HFFc6 (cell line): ENCODE data around the gene MTMR3. TPM values are rescaled to one million over a fixed set of nuclear protein-coding genes. Genes with fewer than 3 reads are reported as not detected.

Experiments
- DNase-seq: peaks from one replicate; pipeline ENCODE4 v3.0.0-alpha.2; 2018
- H3K27ac Mint-ChIP-seq: 2 replicates; pipeline ENCODE4 v1.8.0; 2020; ENCODE audit warnings: mild to moderate bottlenecking, mixed read lengths
- H3K27me3 Mint-ChIP-seq: 2 replicates; pipeline ENCODE4 v1.8.0; 2021; ENCODE audit warnings: mild to moderate bottlenecking, moderate library complexity, mixed read lengths; ENCODE audit not compliant: insufficient read depth
- H3K36me3 Mint-ChIP-seq: 2 replicates; pipeline ENCODE4 v1.8.0; 2021; ENCODE audit warnings: low read depth, mixed read lengths
- H3K4me1 Mint-ChIP-seq: 2 replicates; pipeline ENCODE4 v1.8.0; 2020; ENCODE audit warnings: low read depth, mixed read lengths
- H3K4me3 Mint-ChIP-seq: 2 replicates; pipeline ENCODE4 v1.8.0; 2020; ENCODE audit warnings: mild to moderate bottlenecking, moderate library complexity, mixed read lengths
- H3K9me3 Mint-ChIP-seq: 2 replicates; pipeline ENCODE4 v1.8.0; 2020; ENCODE audit warnings: mild to moderate bottlenecking, mixed read lengths
- total RNA-seq, 6 experiments: library from RNA; stranded (reverse); fragmentation: NEBNext Ultra II Directional; extraction: Animal tissue kit (Norgen Biotek cat#: 25700); gene quantifications; 2 replicates in 1 of 6; 3 replicates in 5 of 6; pipeline ENCODE4 v1.2.3, GENCODE V29; 2021
- TF ChIP-seq, protein P1 (sequence below): fragments of 200-600 bp; sonication (generic); IDR thresholded peaks from 2 replicates; pipeline ENCODE4 v1.5.0; 2021; ENCODE audit warnings: antibody characterized with exemption, mild to moderate bottlenecking

Gene MTMR3
- total RNA-seq, 6 experiments from 2014 or later, result 19.0 to 27.0 (median 21.7) TPM

DNA sequence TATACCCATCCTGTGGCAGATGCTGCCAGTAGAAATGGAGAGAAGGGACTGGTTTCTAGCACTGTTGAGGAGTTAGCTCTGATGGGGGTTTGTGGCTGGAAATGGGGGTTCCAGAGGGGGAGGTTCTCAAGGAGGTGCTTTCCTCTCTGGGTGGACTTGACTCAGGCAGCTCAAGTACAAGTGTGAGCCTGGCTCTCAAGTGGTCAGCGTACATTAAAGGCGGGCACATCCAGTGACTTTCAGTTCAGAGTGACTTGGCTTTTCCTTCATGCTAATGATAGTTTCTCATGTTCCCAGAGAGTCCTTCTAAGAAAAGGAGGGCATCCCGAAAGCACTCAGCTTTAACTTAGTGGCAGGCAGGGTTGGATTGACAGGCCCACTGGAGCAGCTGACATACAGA, 138.4 kb downstream of the MTMR3 start:
- DNase-seq, result no peak
- no peaks in the 10 kb centered on the region; the same call in none of the 2 replicates for H3K27me3 Mint-ChIP-seq
- peaks cover 52% of the 10 kb centered on the region for H3K36me3 Mint-ChIP-seq
- no peak overlapping the region for H3K4me3 Mint-ChIP-seq
- peaks cover 27% of the 10 kb centered on the region for H3K4me1 Mint-ChIP-seq
- H3K27ac Mint-ChIP-seq, result no peak overlapping the region
- TF ChIP-seq, protein P1, sequence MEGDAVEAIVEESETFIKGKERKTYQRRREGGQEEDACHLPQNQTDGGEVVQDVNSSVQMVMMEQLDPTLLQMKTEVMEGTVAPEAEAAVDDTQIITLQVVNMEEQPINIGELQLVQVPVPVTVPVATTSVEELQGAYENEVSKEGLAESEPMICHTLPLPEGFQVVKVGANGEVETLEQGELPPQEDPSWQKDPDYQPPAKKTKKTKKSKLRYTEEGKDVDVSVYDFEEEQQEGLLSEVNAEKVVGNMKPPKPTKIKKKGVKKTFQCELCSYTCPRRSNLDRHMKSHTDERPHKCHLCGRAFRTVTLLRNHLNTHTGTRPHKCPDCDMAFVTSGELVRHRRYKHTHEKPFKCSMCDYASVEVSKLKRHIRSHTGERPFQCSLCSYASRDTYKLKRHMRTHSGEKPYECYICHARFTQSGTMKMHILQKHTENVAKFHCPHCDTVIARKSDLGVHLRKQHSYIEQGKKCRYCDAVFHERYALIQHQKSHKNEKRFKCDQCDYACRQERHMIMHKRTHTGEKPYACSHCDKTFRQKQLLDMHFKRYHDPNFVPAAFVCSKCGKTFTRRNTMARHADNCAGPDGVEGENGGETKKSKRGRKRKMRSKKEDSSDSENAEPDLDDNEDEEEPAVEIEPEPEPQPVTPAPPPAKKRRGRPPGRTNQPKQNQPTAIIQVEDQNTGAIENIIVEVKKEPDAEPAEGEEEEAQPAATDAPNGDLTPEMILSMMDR, result no peak
- H3K9me3 Mint-ChIP-seq, result no peaks in the 10 kb centered on the region

DNA sequence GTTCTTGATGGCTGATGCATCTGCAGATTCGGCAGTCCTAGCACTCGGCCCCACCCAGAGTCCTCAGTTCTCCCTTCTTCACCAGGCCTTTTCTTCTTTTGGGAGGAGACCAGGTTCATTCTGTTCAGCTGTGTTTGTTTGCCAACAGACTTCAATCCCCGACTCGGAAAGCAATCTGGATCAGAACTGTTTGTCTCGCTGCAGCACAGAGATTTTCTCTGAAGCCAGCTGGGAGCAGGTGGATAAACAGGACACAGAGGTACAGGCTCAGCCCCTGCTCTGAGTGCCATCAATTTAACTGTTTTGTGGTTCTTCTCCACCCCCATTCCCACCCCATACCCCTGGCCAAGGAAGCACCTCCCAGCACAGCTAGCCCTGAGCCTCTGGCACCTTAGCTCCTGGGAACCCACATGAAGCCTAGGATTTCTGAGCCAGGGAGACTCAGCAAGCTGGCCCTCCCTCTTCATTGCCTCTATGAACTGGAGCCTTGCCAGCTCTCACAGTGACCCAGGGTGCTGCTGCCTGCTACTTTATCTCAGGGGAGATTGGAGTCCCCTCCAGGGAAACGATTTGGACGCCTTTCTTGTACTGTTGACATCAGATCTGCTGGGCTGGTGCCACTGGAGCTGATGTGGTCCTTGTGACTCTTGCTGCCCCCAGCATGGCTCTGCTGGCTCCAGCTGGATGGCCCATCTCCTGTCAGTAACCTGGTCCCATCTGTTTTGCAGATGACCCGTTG, 139.1 kb downstream of the MTMR3 start:
- Mint-ChIP-seq H3K27me3 (no peaks in the 10 kb centered on the region; the same call in none of the 2 replicates), H3K4me3 (no peak overlapping the region; the same call in 1 of the 2 replicates), H3K9me3 (no peaks in the 10 kb centered on the region), H3K36me3 (peaks cover 53% of the 10 kb centered on the region), H3K4me1 (peaks cover 20% of the 10 kb centered on the region), H3K27ac (no peak overlapping the region)
- TF ChIP-seq, protein P1, result no peak
- DNase-seq, result no peak

DNA sequence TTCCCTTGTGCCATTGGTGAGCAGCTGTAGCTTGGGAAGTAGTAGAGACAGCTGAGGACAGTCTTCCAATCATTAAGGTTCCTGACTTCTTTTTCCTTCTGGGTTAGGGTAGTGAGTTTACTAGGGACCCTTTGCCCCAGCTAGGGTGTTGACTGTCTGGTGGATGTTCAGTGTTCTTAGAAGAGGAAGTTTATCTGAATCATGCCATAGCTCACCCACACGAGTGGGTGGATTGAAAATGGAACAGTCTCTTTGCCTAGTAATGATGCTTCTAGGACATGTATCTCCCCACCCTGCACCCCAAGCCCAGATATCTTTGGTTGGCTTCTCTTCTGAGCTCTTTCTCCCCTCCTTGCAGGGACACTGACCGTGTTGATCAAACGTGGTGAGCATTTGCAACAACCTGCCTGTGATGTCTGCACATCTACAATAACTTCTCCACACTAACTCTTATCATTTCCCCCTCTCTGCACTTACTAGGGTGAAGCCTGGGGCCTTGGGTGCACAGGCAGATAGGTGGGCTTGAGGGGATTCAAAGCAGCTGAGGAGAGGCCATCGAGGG, 140.2 kb downstream of the MTMR3 start:
- Mint-ChIP-seq H3K9me3 (no peaks in the 10 kb centered on the region), H3K4me1 (peaks cover 9% of the 10 kb centered on the region), H3K27me3 (no peaks in the 10 kb centered on the region; the same call in none of the 2 replicates), H3K36me3 (peaks cover 56% of the 10 kb centered on the region), H3K27ac (no peak overlapping the region), H3K4me3 (no peak overlapping the region)
- TF ChIP-seq, protein P1, result no peak
- DNase-seq, result no peak

DNA sequence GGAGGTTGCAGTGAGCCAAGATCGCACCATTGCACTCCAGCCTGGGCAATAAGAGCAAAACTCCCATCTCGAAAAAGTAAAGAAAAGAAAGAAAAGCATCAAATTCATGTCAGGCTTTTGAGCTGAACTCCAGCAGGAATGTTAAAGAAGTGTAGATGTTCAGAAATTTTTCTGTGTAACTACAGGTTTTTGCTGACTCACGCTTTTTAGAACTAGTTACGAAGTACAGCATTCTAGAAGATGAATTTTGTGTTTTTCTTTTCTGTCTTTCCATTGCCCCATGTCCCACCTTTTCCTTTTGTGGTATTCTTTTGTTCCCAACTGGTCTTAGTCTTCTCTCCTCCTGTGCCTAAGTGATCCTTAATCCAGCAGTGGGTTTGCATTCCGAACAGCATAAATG, 141.3 kb downstream of the MTMR3 start:
- Mint-ChIP-seq H3K27ac (no peak overlapping the region), H3K4me3 (no peak overlapping the region), H3K36me3 (peaks cover 54% of the 10 kb centered on the region), H3K4me1 (peaks cover 9% of the 10 kb centered on the region), H3K9me3 (no peaks in the 10 kb centered on the region), H3K27me3 (no peaks in the 10 kb centered on the region; the same call in none of the 2 replicates)
- TF ChIP-seq, protein P1, result no peak
- DNase-seq, result no peak

DNA sequence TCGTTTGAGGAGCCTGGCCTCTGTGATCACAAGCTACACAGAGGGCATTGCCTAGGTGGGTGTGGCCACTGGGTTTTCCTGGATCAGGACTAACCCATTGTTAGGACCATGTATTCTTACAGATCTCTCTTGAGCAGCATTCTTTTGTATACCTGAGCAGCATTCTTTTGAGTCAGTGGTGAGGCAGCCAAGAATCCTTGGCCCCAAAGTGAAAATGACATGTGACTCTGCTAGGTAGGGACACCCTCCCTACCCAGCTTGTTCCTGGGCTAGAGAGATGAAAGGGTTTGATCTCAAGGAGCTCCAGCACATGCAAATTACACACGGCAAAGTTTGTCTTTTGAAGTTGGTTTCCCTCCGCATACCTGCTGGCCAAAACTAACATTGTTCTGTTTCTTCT, 142.2 kb downstream of the MTMR3 start:
- TF ChIP-seq, protein P1, result no peak
- no peak for DNase-seq
- Mint-ChIP-seq H3K27ac (no peak overlapping the region), H3K27me3 (no peaks in the 10 kb centered on the region; the same call in none of the 2 replicates), H3K36me3 (peaks cover 46% of the 10 kb centered on the region), H3K9me3 (no peaks in the 10 kb centered on the region), H3K4me1 (peaks cover 9% of the 10 kb centered on the region), H3K4me3 (no peak overlapping the region)
